ENCODE measurements around the gene CKLF. TPM values are rescaled to one million over a fixed set of nuclear protein-coding genes. Genes with fewer than 3 reads are reported as not detected.

The CKLF gene
- total RNA-seq, 1 donor from 2014 or later: 48.1 TPM

Small RNA genes within 50 kb of the gene (small RNA-seq; reads per million reads assigned to genes)
- gene CKLF-CMTM1 (ENCODE audit: low replicate concordance): not detected

Other genes with a start within 250 kb of the CKLF start
- 67.7 TPM for gene CDH5, start 185.9 kb upstream of the CKLF start, total RNA-seq
- gene BEAN1, start 125.3 kb upstream of the CKLF start, total RNA-seq: not detected
- 24.0 TPM for gene TK2, start 2.5 kb upstream of the CKLF start, total RNA-seq
- 6.4 TPM for gene CMTM1, start 13.9 kb downstream of the CKLF start, total RNA-seq
- not detected for gene CMTM2, start 26.9 kb downstream of the CKLF start, total RNA-seq
- 35.5 TPM for gene CMTM3, start 52.1 kb downstream of the CKLF start, total RNA-seq
- 27.7 TPM for gene CMTM4, start 144.2 kb downstream of the CKLF start, total RNA-seq
- 143 TPM for gene DYNC1LI2, start 199.0 kb downstream of the CKLF start, total RNA-seq
- 0.41 TPM for gene TERB1, start 249.0 kb downstream of the CKLF start, total RNA-seq